Endometrium (tissue), 2 donors: Measurements from ENCODE around the gene RCSD1.

Experiments used
- FAIRE-seq: peaks from 2 replicates; lab custom pipeline; 2012; peaks lifted over from hg19 to GRCh38; lab: Jason Lieb, UNC
- donor health status: control.
- donor health status: control.

The RCSD1 gene

DNA sequence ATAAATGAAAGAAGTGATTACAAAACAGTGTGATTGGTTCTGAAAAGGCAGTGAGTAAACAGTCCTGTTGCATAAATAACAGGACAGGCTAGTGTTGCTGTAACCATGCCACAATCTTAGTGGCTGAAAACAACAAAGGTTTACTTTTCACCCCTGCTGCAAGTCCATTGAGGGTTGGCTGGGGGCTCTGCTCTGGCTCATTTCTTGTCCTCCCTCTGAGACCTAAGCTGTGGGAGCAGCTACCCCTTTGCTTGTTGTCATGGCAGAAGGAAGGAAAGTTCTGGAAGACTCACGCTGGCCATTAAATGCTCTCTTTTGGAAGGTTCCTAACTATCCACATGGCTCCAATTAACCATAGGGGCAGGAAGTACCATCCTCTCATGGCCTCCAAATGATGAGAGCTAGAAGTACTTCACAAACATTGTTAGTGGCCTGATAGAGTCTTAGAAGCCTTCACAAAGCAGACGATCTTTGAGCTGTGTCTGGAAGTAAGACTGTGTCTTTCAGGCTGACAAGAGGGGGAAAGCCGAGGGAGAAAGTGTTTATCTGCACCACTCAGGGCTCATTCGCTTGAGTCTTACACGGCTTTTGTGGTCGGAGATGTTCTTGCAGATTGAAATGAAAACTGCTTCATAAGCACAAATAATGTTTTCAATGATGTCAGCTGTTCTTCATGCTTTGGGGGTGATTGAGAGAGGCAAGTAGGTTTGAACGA is 11.9 kb downstream of the RCSD1 start:
- FAIRE-seq, result no peak

GRCh38 chr1:167642501-167642826 is 12.4 kb downstream of the RCSD1 start:
- no peak for FAIRE-seq

DNA sequence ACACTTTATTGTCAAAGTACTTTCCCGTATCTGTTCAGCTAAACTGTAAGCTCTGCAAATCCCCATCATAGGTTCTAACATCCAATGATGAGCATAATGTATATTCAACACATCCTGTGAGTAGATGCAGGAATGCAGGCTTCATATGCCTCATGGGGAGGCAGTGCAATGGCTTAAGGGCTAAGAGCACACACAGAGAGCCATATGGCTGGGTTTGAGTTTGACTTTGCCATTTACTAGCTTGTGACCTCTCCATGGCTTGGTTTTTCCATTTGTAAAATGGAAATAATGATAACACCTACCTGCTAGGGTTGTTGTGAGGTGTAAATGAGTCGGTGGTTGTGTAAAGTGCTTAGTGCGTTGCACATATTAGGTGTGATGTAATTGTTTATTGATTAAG is 13.4 kb downstream of the RCSD1 start:
- FAIRE-seq, result no peak

DNA sequence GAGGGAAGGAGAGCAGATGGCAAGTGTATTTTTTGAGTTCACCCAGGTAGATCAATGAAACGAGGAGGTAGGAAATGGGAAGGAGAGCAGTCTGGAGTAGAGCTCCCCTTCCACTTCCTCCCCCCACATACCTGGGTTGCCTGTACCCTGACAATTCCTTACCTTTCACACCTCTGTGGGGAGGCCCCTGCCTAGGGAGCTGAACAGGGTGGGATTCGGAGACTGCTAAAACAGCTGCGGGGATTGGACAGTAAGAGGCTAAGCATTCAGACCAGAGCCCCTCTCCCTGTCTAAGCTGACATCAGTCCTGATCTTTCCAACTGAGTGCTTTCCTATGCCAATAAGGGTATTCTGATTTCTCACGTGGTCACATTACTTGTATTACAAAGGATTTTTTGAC is 14.5 kb downstream of the RCSD1 start:
- FAIRE-seq, result no peak

DNA sequence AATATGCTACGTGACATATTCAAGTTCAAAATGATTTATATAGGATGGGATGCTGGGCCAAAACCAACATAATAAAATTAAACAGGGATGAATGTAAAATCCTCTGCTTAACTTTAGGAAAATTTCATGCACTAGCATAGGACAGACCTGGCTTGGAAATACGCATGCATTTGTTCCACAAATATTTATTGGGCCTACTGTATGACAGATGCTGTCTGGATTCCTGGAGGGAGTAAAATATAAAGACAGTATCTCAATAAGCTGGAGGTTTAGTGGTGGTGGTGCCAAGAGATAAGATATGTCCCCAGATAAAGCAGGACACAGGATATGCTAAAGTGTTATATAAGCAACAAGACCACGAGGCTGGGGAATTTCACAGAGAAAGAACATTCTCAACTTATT is 15.1 kb downstream of the RCSD1 start:
- FAIRE-seq, result peak; percentile 72

DNA sequence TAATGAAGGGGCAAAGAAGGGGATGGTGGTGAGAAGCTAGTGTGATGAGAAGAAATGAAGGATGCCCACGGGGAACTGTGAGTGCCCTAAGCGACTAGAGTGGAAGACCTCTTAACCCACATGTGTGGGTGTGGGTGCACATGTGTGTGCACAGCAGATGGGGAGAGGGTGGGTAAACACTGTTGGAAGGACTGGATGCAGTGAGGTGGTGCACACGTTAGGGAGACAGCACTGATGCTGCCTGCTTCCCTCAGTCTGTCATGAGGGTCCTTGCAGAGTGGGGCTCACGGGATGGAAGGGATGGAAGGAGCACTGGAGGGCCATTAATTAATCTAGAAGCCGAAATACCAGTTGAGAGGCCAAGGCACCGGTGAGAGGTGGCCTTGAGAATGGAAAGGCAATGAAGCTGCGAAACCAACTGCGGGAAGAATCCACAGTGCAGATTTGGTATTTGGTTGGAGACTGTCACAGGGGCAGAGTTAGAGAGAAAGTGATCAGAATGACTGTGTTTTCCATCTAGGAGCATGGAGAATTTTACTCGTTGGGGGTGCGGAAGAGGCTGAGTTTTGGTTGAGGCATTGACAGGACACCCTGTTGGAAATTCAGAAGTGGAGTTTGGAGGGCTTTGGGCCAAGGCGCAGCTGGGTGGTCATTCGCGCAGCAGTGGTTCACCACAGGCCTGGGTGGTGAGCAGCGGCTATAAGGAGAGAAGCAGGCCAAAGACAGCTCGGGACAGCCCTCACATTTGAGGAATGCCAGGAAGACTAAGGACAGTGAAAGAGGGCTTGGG is 15.8 kb downstream of the RCSD1 start:
- FAIRE-seq, result no peak

DNA sequence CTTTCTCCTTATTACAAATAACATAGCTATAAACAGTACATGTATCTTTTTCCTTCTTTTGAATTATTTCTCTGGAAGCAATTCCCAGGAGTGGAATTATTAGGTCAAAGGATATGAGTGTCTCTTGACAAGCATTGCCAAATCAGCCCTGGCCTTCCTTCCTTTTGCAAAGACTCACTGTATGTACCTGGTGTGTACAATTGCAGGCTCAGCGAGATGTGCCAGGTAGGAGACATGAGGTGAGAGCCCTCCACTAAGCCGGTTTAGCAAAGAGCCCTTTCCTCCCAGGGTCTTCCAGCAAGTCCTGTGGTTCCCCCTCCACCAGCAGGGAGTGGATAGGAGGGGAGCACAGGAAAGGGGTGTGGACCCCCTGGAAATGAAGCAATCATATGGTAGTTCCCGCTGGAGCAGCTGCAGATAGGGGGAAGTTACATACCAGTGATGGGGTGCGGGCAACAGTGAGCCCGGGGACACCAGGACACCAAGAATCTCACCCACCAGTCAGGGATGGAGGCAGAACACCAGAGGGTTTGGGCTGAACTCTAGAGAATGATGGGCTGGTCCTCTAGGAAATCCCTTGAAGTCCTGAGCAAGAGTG is 18.3 kb downstream of the RCSD1 start:
- FAIRE-seq, result no peak

DNA sequence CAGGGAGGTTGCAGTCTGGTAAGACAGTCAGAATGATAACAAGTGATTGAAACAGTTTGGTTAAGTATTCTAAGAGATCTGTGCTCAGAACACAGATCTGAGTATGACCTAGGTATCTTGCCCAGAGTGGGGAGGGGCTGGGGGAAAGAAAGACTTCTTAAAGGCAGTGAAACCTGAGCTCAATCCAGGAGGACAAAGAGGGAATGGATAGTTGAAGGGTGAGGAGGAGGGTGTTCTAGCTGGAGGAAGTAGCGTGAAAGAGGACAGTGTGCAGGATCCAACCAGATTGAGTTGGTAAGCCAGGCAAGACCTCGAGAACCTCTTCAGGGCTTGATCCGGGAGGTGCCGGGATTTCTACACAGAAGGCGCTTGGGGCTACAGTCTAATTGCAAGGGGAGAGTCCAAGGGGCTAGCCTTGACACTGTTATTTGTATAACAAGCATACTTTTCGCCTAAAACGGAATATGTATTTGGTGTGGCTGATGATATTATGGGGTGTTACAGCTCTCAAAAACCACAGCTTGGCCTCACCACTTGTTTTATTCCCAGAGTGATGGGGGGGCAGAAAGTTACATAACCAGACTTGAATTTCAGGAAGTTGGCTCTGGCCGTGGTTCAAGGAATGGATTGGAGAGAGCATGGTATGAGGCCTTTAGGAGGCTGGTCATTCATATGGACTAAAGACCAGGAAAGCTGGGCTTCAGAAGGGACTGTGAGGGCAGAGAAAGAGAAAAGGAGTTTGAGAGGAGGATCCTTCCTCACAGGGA is 19.1 kb downstream of the RCSD1 start:
- FAIRE-seq, result no peak

DNA sequence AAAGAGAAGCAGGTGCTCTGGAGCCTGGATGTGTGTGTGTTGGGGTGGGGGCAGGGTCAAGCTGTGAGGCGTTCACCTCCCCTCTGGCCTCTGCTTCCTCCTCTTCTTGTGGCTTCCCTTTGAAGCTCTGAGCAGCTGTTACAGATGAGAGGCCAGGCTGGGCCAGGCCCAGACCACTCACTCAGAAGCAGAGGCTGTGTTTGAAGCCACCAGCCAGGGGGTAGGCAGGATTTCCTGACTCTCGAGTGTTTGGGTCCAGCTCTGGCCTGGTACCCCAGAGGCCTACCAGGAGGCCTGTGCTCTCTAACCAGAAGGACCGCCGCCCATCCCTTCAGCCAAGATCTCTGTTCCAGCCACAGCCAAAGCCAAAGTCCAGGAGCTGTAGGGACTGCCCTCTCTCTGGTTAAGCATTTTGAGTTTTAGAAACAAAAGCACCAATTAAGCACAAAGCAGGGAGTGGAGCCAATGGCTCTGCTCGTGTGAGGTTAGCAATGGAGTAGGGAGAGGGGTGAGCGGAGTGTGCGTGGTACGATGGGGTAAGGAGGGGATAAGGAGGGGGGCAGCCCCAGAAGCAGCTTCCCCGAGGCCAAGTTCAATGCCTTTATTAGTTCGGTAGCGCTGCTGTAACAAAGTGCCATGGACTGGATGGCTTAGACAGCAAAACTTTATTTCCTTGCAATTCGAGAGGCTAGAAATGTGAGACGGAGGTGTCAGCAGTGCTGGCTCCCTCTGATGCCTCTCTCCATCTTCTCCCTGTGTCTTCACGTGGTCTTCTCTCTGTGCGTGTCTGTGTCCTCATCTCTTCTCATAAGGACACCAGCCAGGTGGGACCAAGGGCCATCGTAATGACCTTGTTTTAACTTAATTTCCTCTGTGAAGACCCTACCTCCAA is 20.5 kb downstream of the RCSD1 start:
- no peak for FAIRE-seq

DNA sequence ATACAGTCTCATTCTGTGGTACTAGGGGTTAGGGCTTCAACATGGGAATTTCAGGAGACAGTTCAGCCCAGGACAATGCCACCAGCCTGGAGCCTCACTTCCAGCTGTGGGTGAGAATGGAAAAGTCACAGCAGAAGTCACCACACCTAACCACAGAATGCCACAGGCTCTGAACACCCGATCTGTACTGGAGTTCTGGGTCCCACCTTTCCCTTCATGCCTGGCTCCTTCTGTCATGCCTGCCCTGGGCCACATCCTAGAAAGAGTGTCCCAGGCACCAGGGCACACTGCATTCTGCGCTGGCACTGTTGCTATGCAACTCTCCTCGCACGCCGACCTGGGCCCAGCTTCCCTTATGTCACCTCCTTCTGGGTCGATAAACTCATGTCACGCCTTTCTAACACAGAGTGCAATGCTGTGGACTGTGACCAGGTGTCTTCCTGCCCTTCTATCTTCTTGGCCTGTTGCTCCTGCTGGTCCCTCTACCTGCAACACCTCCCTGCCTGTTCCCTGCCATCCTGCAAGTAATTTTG is 21.2 kb downstream of the RCSD1 start:
- FAIRE-seq, result no peak

DNA sequence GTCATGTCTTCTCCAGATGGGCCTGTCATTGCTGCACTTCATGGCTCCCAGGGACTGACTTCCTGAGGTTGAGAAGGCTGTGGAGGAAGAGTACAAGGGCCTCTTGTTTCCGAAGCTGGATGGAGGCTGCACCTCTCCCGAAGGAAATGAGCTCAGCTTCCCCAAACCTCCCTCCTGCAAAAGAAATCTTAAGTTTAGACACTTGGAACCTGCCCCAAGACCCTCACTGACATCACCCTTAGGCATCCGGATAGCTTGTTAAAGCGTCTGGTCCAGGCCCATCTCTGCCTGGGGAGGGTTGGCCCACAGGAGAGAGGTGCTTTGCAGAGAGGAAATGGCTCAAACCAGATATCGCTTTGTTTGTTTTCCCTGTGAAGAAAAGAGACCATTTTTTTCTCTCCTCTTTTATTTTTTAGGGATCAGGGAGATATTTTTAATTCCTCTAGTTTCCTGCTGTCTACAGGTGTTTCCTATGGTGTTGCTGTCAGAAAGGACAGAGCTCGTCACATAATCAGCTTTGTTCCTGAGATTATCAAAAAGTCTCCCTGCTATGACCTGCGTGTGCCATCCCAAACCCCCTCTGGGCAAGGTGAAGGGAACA is 25.0 kb downstream of the RCSD1 start:
- FAIRE-seq, result no peak

DNA sequence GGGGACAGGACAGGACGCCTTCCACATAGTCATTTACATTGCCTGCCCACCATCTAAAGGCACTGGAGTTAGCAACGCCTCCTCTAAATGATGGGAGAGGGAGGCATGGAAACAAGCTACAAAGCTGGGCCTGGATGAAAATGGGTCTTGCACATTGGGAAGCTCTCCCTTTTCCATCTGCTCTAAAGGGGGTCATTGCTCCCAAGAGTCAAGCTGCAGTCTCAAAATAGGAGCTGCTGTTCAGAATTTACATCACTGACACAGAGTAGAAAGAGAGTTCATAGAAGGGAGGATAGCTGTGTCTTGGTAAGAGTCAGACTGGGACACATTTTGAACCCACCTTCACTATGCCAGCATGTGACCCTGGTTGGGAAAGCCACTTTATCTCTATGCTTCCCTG is 26.6 kb downstream of the RCSD1 start:
- no peak for FAIRE-seq

DNA sequence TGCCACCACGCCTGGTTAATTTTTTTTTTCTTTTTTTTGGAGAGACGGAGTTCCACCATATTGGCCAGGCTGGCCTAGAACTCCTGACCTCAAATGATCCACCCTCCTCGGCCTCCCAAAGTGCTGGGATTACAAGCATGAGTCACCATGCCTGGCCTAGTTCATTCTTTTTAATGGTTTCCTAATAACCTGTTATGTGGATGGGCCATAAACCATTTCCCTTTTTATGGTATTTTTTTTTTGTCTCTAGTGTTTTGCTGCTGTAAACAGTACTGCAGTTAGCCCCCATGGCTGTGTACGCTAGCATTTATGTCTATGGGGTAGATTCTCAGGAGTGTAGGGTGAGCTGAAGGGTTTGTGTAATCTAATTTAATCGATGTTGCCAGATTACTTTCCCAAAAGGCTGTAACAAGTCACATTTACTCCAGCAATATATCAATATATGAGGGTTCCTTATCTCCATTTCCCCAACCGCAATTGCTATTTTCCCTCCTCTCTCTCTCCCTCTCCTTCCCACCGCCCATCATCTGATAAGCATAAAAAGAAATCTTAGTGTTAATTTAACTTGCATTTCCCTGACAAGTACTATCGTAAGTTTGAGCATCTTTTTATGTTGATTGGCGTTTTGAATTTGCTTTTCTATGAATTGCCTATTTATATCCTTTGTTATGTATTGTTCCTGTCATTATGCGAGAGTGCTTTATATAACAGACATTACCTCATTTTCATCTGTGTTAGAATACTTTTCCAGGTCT is 28.7 kb downstream of the RCSD1 start:
- no peak for FAIRE-seq

DNA sequence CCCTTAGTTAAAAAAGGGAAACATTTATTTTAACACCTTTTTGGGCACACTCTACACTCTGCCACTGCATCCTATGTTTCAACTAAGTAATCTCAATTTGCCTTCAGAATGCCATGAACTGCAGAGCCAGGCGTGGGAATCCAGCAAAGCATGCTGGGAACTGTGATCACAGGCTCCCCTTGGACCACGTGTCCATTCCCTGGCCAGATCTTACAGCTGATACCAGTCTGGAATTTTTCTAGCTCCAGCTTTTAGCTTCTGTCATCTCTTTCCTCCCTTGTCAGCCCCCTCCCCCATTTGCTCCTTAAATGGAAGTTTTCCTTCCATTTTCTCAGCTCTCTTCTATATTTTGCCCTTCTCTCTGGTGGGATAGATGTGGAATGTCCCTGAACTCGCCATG is 29.4 kb downstream of the RCSD1 start:
- no peak for FAIRE-seq

GRCh38 chr1:167659881-167660280 is 29.8 kb downstream of the RCSD1 start:
- no peak for FAIRE-seq

DNA sequence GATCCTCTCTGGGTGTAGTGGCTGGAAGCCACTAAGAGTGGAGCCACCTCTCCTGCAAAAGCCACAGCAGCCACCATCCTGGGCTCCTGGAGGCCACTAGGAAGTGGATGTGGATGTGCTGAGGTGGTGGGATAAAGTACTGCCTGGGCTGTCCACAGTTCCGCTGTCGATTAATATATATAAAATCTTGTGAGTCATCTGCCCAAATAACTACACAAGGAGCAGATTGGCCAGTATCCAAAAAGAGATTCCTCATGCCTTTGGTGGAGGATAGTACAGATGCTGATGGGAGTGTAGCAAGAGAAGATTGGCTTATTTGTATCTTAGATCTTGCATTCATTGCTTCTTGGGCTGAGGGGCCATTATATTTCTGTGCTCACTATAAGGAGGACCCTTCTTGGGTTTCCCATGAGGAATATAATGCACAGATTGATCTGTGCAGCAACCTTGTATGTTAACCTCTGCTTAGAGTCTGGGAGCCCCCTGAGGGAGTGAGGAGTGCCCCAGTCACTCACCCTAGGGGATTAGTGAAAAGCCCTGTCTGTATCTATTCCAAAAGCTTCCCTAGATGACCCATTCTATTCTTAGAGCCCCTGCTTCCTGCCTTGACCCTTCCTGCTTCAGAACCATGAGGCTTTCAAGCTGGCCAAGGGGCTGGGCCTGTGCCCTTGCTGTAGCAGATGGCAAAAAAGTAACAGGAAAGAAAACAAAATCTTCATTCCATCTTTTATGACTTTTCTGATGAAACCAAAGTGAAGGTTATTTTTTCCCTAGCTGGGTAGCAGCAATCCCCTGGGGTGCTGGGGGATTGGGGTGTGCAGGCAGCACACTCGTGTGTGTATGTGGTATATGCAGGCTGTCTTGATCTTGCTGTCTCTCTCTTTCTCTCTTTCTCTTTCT is 31.7 kb downstream of the RCSD1 start:
- no peak for FAIRE-seq

GRCh38 chr1:167663002-167663772 is 33.2 kb downstream of the RCSD1 start:
- FAIRE-seq, result no peak

GRCh38 chr1:167665469-167665868 is 35.4 kb downstream of the RCSD1 start:
- FAIRE-seq, result no peak
